Activated CD8-positive, alpha-beta memory T cell treated with anti-CD3 and anti-CD28 coated beads for 1 hour (primary cell): ENCODE data around the gene CD300LB.
"Not testable (repeated sequence)": the region's sequence is repeated elsewhere in the genome, so short reads cannot be mapped to it uniquely, and the experiment has no call there.

ENCODE experiments used
- DNase-seq, 2 donors: peaks; one replicate each; pipeline ENCODE4 v3.0.0-alpha.2; 2020; ENCODE audit warnings: low read depth in 1 of 2; ENCODE audit errors: extremely low read depth in 1 of 2

CD300LB gene

GRCh38 chr17:74531231-74531761, at the start of gene CD300LB:
Gene CD300LB, minus strand, starts transcription at chr17:74531475. Its CDS starts 125 bp downstream, at chr17:74531350.
- DNase-seq = no peak

DNA sequence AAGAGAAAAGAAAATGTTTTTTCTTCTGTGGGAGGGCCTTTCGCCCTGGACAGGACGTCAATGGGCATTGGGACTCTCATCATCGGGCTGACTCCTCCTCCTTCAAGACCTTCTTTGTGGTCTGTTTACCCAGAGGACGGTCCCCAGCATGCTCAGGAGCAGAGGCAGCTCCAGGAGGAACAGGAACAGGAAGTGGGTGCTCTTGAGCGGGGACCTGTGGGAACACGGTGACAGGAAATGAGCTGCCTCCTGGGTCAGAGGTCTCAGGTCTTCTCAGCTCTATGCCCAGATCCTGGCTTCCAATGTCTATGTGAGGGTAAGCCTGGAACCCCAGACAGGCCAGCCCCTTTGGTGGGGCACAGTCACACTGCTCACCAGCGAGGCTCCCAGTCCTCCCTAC, 48.6 kb upstream of the CD300LB start:
- DNase-seq = no peak

- no peak for DNase-seq
These were observed 47.7 kb upstream of the CD300LB start for GRCh38 chr17:74578979-74579378.

DNA sequence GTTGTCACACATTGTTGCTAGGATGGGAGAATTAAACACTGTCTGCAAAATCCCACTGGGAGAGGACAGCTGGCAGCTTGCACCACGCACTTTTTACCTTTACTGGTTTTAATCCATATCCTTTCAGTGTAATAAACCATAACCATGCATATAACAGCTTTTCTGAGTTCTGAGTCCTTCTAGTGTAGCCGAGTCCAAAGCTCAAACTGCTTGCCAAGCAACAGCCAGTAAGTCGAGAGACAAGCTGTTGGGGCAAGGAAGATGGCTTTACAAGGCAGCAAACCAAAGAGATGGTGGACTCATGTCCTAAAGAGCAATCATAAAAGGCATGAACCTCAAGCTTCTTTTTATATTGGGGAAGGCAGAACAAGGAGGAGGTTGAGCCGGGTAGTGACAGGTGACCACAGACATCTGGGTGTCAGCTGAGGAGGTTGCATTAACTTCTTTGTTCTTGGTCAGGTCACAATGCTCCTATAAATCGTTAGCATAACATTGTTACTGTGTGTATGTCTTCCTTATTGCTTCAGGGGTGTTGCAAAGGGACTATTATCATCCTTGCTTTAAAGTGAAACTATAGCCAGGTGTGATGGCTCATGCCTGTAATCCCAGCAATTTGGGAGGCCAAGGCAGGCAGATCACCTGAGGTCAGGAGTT, 43.3 kb upstream of the CD300LB start:
- DNase-seq = no peak

DNA sequence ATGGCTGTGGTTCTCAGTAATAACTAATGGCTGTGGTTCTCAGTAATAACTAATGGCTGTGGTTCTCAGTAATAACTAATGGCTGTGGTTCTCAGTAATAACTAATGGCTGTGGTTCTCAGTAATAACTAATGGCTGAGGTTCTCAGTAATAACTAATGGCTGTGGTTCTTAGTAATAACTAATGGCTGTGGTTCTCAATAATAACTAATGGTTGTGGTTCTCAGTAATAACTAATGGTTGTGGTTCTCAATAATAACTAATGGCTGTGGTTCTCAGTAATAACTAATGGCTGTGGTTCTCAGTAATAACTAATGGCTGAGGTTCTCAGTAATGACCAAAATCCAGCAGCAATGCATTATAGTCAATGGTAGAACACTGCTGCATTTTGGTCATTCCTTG, 42.4 kb upstream of the CD300LB start:
- not testable (repeated sequence) for DNase-seq

DNA sequence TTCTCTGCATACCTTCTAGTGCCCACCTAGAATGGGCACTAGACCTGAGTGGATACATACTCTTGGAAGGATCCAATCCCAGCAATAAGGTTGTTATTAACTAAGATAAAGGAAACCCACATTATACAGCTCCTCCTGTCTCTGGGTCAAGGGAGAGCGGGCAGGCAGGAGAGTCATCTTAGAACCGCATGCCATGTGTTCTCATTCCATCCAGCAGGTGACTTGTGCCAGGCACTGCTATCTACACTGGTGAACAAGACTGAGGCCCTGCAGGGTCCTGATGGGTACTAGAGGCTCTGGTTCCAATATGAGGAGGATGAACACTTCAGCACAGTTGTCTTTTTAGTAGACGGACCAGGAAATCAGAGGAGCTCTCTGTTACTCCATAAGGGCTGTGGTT, 41.9 kb upstream of the CD300LB start:
- DNase-seq = no peak

- DNase-seq = no peak
These were observed 40.5 kb upstream of the CD300LB start for GRCh38 chr17:74571621-74572270.

- no peak for DNase-seq
These were observed 38.0 kb upstream of the CD300LB start for GRCh38 chr17:74569020-74570003.

- DNase-seq = no peak
These were observed 37.0 kb upstream of the CD300LB start for GRCh38 chr17:74568106-74568873.

- DNase-seq = no peak
These were observed 36.1 kb upstream of the CD300LB start, which contains the start of gene CD300H for GRCh38 chr17:74567397-74567796. Gene CD300H, minus strand, starts transcription at chr17:74567509.

- DNase-seq = no peak
These were observed 35.0 kb upstream of the CD300LB start for GRCh38 chr17:74566132-74566753.

GRCh38 chr17:74565126-74565525, 33.9 kb upstream of the CD300LB start:
- no peak for DNase-seq

DNA sequence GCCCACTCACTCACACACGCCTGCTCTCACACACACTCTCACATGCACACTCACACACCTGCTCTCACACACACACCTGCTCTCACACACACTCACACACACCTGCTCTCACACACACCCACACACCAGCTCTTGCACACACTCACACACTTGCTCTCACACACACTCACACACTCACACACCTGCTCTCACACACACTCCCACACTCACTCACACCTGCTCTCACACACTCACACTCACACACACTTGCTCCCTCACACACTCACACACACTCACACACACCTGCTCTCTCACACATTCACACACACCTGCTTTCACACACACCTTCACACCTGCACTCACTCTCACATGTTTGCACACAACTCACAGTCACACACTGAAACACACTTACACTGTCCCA, 32.1 kb upstream of the CD300LB start:
- DNase-seq = no peak

- DNase-seq = no peak
These were observed 30.3 kb upstream of the CD300LB start for GRCh38 chr17:74561586-74561985.

DNA sequence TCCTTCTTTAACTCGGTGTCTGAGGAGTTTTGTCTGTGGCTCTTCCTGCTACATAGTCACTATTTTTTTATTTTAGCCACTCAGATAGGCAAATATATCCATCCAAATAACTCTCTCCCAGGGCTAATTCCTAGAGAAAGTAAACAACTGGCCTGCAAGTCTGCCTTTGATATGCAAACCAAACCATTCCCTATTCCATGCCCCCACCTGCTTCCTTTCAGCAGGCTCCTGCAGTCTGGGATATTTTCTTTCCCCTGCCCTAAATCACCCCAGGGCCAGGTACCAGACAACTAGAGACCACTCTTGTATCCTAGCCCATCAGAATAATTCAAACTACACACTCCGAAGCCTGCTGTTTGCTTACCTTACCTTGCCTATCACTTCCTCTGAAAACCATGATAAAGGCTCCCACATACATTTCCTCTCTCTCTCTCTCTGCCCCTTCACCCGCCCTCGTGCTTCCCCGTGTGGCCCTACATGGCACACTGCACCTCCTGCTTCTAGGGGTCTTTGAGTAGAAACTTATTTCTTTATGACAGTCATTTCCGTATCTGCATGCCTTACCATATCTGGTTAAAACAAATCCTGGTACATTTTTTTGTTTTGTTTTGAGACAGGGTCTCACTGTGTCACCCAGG, 27.7 kb upstream of the CD300LB start:
- DNase-seq = no peak

DNA sequence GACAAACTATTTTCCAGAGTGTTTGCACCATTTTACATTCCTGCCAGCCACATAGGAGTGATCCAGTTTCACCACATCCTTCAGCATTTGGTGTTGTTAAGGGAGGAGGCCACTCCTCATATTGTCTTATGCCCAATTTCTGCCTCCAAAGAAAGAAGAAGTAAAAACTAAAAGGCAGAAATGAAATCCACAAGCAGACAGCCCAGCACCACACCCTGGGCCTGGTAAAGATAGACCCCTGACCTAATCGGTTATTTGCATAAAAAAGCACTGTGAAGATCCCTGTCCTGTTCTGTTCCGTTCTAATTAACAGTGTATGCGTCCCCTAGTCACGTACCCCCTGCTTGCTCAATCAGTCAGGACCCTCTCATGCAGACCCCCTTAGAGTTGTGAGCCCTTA, 27.1 kb upstream of the CD300LB start:
- DNase-seq = not testable (repeated sequence)

DNA sequence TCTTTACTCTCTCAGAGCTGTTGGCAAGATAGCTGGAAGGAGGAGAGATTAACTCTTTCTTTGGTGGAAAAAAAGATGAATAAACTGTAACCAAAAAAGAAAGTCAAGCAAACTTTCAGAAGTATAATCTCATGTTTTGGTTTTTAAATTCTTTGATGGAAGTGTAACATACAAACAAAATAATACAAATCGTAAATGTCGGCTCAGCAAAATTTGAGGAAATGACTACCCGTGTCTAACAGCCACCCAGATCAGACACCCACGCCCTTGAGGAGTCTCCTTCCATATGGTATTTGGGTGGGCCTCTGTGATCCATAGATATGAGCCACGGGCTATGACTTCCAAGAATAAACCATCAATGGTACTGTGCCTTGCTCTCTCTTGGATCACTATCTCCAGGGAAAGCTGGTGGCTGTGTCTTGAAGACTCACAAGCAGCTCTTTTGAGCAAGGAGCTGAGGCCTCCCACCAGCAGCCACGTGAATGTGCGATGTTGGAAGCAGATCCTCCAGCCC, 24.2 kb upstream of the CD300LB start:
- no peak for DNase-seq

- DNase-seq = no peak
These were observed 23.6 kb upstream of the CD300LB start for GRCh38 chr17:74554909-74555308.

GRCh38 chr17:74552037-74552436, 20.8 kb upstream of the CD300LB start:
- no peak for DNase-seq
